ENCODE data around the gene FNDC5.

- TF ChIP-seq CTCF (IDR thresholded peaks at IDR 0.05 in 2 of 3, conservative IDR thresholded peaks at IDR 0.05 in 1 of 3; ENCODE audit: insufficient read depth in 2 of 3, low read depth in 1 of 3, low read length in 3 of 3) (no peak), GABPA (tag; conservative IDR thresholded peaks at IDR 0.05; ENCODE audit: low read depth) (no peak; the same call in 1 of the 2 replicates), ZBTB1 (CRISPR knock-in tag; IDR thresholded peaks at IDR 0.05; ENCODE audit: borderline replicate concordance, low read depth) (0 out of 2 replicates have a peak, but pooled peaks have one; percentile 68), POLR2A (conservative IDR thresholded peaks at IDR 0.05) (peak; percentile 73), MYC (IDR thresholded peaks at IDR 0.05; ENCODE audit: low read depth, low read length) (peak; percentile 59; the same call in 1 of the 2 replicates), MYC (CRISPR knock-in tag; IDR thresholded peaks at IDR 0.05; ENCODE audit: borderline replicate concordance, low read depth) (no peak; the same call in 1 of the 2 replicates), ZEB2 (IDR thresholded peaks at IDR 0.05) (no peak), GATAD2A (IDR thresholded peaks at IDR 0.05) (peak; percentile 66; the same call in 1 of the 2 replicates), BCLAF1 (IDR thresholded peaks at IDR 0.05; ENCODE audit: borderline replicate concordance in 1 of 2, control insufficient read depth in 1 of 2, low read depth in 2 of 2, low read length in 1 of 2) (no peak), PATZ1 (CRISPR knock-in tag; IDR thresholded peaks at IDR 0.05; ENCODE audit: borderline replicate concordance) (no peak), REST (IDR thresholded peaks at IDR 0.05; ENCODE audit: borderline replicate concordance) (no peak), REST (CRISPR knock-in tag; IDR thresholded peaks at IDR 0.05; ENCODE audit: low read depth) (0 out of 2 replicates have a peak, but pooled peaks have one; percentile 50), ZNF830 (CRISPR knock-in tag; IDR thresholded peaks at IDR 0.05) (no peak), FOXP4 (CRISPR knock-in tag; IDR thresholded peaks at IDR 0.05; ENCODE audit: borderline replicate concordance) (peak; percentile 80; the same call in 1 of the 2 replicates)
Measured at GRCh38 chr1:32817815-32818786, 52.6 kb downstream of the FNDC5 start.

Measured in K562 (cell line).